SK-N-SH (cell line): ENCODE data around the gene NOX4. TPM values are rescaled to one million over a fixed set of nuclear protein-coding genes. Genes with fewer than 3 reads are reported as not detected.

Source experiments
- CTCF ChIA-PET: fragments of 300-600, 350-600 bp; formaldehyde crosslinking; extraction: SDS; loops from one replicate; lab custom pipeline; 2021; lab: Yijun Ruan, JAX
- POLR2A ChIA-PET: fragments of 350-600 bp; sonication (Branson Sonifier 250); formaldehyde crosslinking; extraction: SDS; loops from one replicate; lab custom pipeline; 2020; ENCODE audit warnings: antibody characterized with exemption, inconsistent platforms; lab: Yijun Ruan, JAX
- DNase-seq: peaks from one replicate; pipeline ENCODE4 v3.0.0; 2012
- H2AFZ ChIP-seq: fragments of 200-600 bp; sonication (generic); 2 replicates; pipeline ENCODE4 v1.8.1; 2016; ENCODE audit warnings: antibody characterized with exemption, mild to moderate bottlenecking, low read depth
- H3F3A ChIP-seq: fragments of 200-600 bp; sonication (generic); replicated peaks from 2 replicates; pipeline ENCODE3; 2016; ENCODE audit warnings: antibody characterized with exemption, mild to moderate bottlenecking; ENCODE audit not compliant: insufficient read depth
- H3K27ac ChIP-seq, 2 experiments: fragments of 200-500 bp in 1 of 2; fragments of 200-600 bp in 1 of 2; sonication (Bioruptor generic) in 1 of 2; sonication (generic), shearing (Covaris generic) in 1 of 2; 2 replicates each; pipeline versions ENCODE4 v1.5.1 to v1.6.1; 2014 to 2016; ENCODE audit warnings: low read depth in 2 of 2, inconsistent platforms in 1 of 2, low read length in 1 of 2, mild to moderate bottlenecking in 1 of 2, mixed read lengths in 1 of 2
- H3K27me3 ChIP-seq: fragments of 200-600 bp; sonication (generic), shearing (Covaris generic); 2 replicates; pipeline ENCODE4 v1.6.1; 2016; ENCODE audit warnings: mixed run types; ENCODE audit not compliant: insufficient read depth
- H3K36me3 ChIP-seq, 2 experiments: fragments of 200-500 bp in 1 of 2; fragments of 200-600 bp in 1 of 2; sonication (Bioruptor generic) in 1 of 2; sonication (generic) in 1 of 2; replicated peaks in 1 of 2; 2 replicates each; pipeline versions ENCODE3 to v1.5.1; 2014 to 2016; ENCODE audit warnings: low read length in 1 of 2, mild to moderate bottlenecking in 1 of 2; ENCODE audit not compliant: insufficient read depth in 2 of 2, control insufficient read depth in 1 of 2
- H3K4me1 ChIP-seq, 2 experiments: fragments of 200-500 bp in 1 of 2; fragments of 200-600 bp in 1 of 2; sonication (Bioruptor generic) in 1 of 2; sonication (generic), shearing (Covaris generic) in 1 of 2; 2 replicates each; pipeline versions ENCODE4 v1.5.1 to v1.6.1; 2014 to 2016; ENCODE audit warnings: low read depth in 1 of 2, low read length in 1 of 2, mixed run types in 1 of 2; ENCODE audit not compliant: insufficient read depth in 2 of 2, control insufficient read depth in 1 of 2
- H3K4me2 ChIP-seq: fragments of 200-600 bp; sonication (generic), shearing (Covaris generic); 2 replicates; pipeline ENCODE4 v1.6.1; 2017; ENCODE audit warnings: mixed run types
- H3K4me3 ChIP-seq, 2 experiments: fragments of 200-500 bp in 1 of 2; fragments of 200-600 bp in 1 of 2; sonication (Bioruptor generic) in 1 of 2; sonication (generic), shearing (Covaris generic) in 1 of 2; 2 replicates each; pipeline versions ENCODE4 v1.5.1 to v1.8.1; 2014 to 2016; ENCODE audit warnings: low read depth in 2 of 2, inconsistent platforms in 1 of 2, low read length in 1 of 2, mild to moderate bottlenecking in 1 of 2, mixed read lengths in 1 of 2, moderate library complexity in 1 of 2
- H3K79me2 ChIP-seq: fragments of 200-600 bp; sonication (generic); 2 replicates; pipeline ENCODE4 v1.8.1; 2017; ENCODE audit warnings: mild to moderate bottlenecking; ENCODE audit not compliant: insufficient read depth
- H3K9ac ChIP-seq: fragments of 200-600 bp; sonication (generic); 2 replicates; pipeline ENCODE4 v1.6.1; 2017; ENCODE audit warnings: mixed run types
- H3K9me2 ChIP-seq: fragments of 200-600 bp; sonication (generic); 2 replicates; pipeline ENCODE4 v1.6.1; 2017; ENCODE audit warnings: mixed run types
- H3K9me3 ChIP-seq: fragments of 200-600 bp; sonication (generic); 2 replicates; pipeline ENCODE4 v1.6.1; 2017; ENCODE audit warnings: mixed run types, mild to moderate bottlenecking, moderate library complexity
- H4K20me1 ChIP-seq: fragments of 200-600 bp; sonication (generic); 2 replicates; pipeline ENCODE4 v1.6.1; 2017; ENCODE audit warnings: mild to moderate bottlenecking, mixed run types; ENCODE audit not compliant: insufficient read depth
- EP300 ChIP-seq, 2 experiments: IDR thresholded peaks; 2 replicates each; pipeline versions ENCODE4 v1.4.0 to v1.6.1; 2012; ENCODE audit warnings: borderline replicate concordance in 1 of 2, low read depth in 1 of 2, low read length in 1 of 2
- EZH2phosphoT487 ChIP-seq: fragments of 200-600 bp; sonication (generic); IDR thresholded peaks from 2 replicates; pipeline ENCODE4 v1.6.1; 2017; ENCODE audit warnings: low read depth, mixed run types, mild to moderate bottlenecking, antibody characterized with exemption, moderate library complexity, borderline replicate concordance
- FOSL2 ChIP-seq: IDR thresholded peaks from 2 replicates; pipeline ENCODE4 v1.4.0; 2012; ENCODE audit warnings: low read depth, mild to moderate bottlenecking, moderate library complexity, borderline replicate concordance
- FOXJ3 ChIP-seq: sonication (generic); formaldehyde crosslinking; IDR thresholded peaks from 2 replicates; pipeline ENCODE4 v1.5.1; 2020; ENCODE audit warnings: mild to moderate bottlenecking, missing genetic modification reagents
- MAX ChIP-seq: IDR thresholded peaks from 2 replicates; pipeline ENCODE4 v1.4.0; 2012; ENCODE audit warnings: low read depth
- MEF2A ChIP-seq: IDR thresholded peaks from 2 replicates; pipeline ENCODE4 v1.4.0; 2012; ENCODE audit warnings: low read depth, borderline replicate concordance
- MXI1 ChIP-seq: IDR thresholded peaks from 2 replicates; pipeline ENCODE4 v1.6.1; 2012; ENCODE audit warnings: mild to moderate bottlenecking, low read depth, low read length, improper control_type of control experiment
- NRF1 ChIP-seq: IDR thresholded peaks from 2 replicates; pipeline ENCODE4 v1.6.1; 2012; ENCODE audit warnings: low read depth, mild to moderate bottlenecking, low read length
- POLR2AphosphoS5 ChIP-seq: IDR thresholded peaks from 2 replicates; pipeline ENCODE4 v1.6.1; 2012; ENCODE audit warnings: low read depth, low read length
- RAD21 ChIP-seq: IDR thresholded peaks from 2 replicates; pipeline ENCODE4 v1.6.1; 2012; ENCODE audit warnings: mild to moderate bottlenecking, low read length
- SIN3A ChIP-seq: IDR thresholded peaks from 2 replicates; pipeline ENCODE4 v1.6.1; 2012; ENCODE audit warnings: low read depth, mild to moderate bottlenecking, low read length, moderate library complexity, borderline replicate concordance
- TAF1 ChIP-seq: IDR thresholded peaks from 2 replicates; pipeline ENCODE4 v1.6.1; 2012; ENCODE audit warnings: low read depth, mild to moderate bottlenecking, low read length, moderate library complexity, borderline replicate concordance
- TEAD4 ChIP-seq: IDR thresholded peaks from 2 replicates; pipeline ENCODE4 v1.4.0; 2012; ENCODE audit warnings: mild to moderate bottlenecking, borderline replicate concordance; ENCODE audit not compliant: insufficient read depth
- WGBS: methylation state at CpG from one replicate; pipeline ENCODE4 v1.1.6; 2017; ENCODE audit warnings: low lambda C conversion rate; 5-methylcytosine and 5-hydroxymethylcytosine counted together
- polyA plus RNA-seq, 3 experiments: library from polyadenylated mRNA; depleted of rRNA; stranded (reverse); fragments of >200 nt; gene quantifications; 2 replicates each; pipeline ENCODE4 v1.2.3, GENCODE V29; 2012
- TF ChIP-seq, protein P1 (sequence below): IDR thresholded peaks from 2 replicates; pipeline ENCODE4 v1.4.0; 2012; ENCODE audit warnings: low read depth, borderline replicate concordance
- TF ChIP-seq, protein P2 (sequence below): IDR thresholded peaks from 2 replicates; pipeline ENCODE4 v1.6.1; 2012; ENCODE audit warnings: mild to moderate bottlenecking, low read depth, low read length, moderate library complexity
- TF ChIP-seq, protein P3 (sequence below): IDR thresholded peaks from 2 replicates; pipeline ENCODE4 v1.4.0; 2012; ENCODE audit warnings: low read depth, borderline replicate concordance

Gene NOX4
- polyA plus RNA-seq, 1 of the 3 experiments (the other 2 are of a cell fraction) = 2.2 TPM

DNA sequence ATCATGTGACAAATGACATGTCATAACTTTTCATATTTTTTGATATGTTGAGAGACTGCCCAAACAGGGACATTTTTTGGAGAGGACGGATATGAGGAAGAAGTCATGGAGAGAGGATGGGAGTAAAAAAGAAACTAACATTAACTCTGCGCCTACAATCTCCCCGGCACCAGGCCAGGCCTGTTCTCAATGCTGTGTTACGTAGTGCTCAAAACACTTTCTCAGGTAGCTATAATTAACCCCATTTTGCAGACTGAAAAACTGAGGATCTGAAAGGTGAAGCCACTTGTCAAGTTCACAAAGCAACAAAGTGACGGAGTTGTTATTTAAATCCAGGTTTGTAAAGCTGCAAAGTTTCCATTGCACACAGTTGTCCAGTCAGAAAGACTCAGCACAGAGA lies 17.4 kb upstream of the NOX4 start:
- H3K4me2 ChIP-seq = no peak overlapping the region
- H4K20me1 ChIP-seq = no peaks in the 10 kb centered on the region
- 78% methylated on average over 5 of the region's 5 CpGs for WGBS
- no peaks in the 10 kb centered on the region; the same call in 1 of the 2 replicates for H3K9me3 ChIP-seq
- no peak overlapping the region for H3K27ac ChIP-seq
- no peak overlapping the region for H3K4me3 ChIP-seq
- H3K4me1 ChIP-seq = no peaks in the 10 kb centered on the region
- no peaks in the 10 kb centered on the region for H3K27me3 ChIP-seq
- no peak for TF ChIP-seq EP300 (IDR thresholded peaks at IDR 0.05; ENCODE audit: borderline replicate concordance in 1 of 2, low read depth in 1 of 2, low read length in 1 of 2)
- TF ChIP-seq, protein P1, sequence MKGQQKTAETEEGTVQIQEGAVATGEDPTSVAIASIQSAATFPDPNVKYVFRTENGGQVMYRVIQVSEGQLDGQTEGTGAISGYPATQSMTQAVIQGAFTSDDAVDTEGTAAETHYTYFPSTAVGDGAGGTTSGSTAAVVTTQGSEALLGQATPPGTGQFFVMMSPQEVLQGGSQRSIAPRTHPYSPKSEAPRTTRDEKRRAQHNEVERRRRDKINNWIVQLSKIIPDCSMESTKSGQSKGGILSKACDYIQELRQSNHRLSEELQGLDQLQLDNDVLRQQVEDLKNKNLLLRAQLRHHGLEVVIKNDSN = no peak
- TF ChIP-seq, protein P2, sequence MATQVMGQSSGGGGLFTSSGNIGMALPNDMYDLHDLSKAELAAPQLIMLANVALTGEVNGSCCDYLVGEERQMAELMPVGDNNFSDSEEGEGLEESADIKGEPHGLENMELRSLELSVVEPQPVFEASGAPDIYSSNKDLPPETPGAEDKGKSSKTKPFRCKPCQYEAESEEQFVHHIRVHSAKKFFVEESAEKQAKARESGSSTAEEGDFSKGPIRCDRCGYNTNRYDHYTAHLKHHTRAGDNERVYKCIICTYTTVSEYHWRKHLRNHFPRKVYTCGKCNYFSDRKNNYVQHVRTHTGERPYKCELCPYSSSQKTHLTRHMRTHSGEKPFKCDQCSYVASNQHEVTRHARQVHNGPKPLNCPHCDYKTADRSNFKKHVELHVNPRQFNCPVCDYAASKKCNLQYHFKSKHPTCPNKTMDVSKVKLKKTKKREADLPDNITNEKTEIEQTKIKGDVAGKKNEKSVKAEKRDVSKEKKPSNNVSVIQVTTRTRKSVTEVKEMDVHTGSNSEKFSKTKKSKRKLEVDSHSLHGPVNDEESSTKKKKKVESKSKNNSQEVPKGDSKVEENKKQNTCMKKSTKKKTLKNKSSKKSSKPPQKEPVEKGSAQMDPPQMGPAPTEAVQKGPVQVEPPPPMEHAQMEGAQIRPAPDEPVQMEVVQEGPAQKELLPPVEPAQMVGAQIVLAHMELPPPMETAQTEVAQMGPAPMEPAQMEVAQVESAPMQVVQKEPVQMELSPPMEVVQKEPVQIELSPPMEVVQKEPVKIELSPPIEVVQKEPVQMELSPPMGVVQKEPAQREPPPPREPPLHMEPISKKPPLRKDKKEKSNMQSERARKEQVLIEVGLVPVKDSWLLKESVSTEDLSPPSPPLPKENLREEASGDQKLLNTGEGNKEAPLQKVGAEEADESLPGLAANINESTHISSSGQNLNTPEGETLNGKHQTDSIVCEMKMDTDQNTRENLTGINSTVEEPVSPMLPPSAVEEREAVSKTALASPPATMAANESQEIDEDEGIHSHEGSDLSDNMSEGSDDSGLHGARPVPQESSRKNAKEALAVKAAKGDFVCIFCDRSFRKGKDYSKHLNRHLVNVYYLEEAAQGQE = no peak
- no peak for TF ChIP-seq RAD21
- TF ChIP-seq, protein P3, sequence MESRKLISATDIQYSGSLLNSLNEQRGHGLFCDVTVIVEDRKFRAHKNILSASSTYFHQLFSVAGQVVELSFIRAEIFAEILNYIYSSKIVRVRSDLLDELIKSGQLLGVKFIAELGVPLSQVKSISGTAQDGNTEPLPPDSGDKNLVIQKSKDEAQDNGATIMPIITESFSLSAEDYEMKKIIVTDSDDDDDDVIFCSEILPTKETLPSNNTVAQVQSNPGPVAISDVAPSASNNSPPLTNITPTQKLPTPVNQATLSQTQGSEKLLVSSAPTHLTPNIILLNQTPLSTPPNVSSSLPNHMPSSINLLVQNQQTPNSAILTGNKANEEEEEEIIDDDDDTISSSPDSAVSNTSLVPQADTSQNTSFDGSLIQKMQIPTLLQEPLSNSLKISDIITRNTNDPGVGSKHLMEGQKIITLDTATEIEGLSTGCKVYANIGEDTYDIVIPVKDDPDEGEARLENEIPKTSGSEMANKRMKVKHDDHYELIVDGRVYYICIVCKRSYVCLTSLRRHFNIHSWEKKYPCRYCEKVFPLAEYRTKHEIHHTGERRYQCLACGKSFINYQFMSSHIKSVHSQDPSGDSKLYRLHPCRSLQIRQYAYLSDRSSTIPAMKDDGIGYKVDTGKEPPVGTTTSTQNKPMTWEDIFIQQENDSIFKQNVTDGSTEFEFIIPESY = no peak
- TF ChIP-seq SIN3A = no peak
- no peak for TF ChIP-seq MAX
- DNase-seq = no peak
- no peak overlapping the region for H2AFZ ChIP-seq
- POLR2A ChIA-PET = no interaction called here
- no peaks in the 10 kb centered on the region for H3F3A ChIP-seq
- CTCF ChIA-PET = no interaction called here
- no peaks in the 10 kb centered on the region for H3K79me2 ChIP-seq
- H3K36me3 ChIP-seq = no peaks in the 10 kb centered on the region
- H3K9ac ChIP-seq = no peak overlapping the region
- H3K9me2 ChIP-seq = no peaks in the 10 kb centered on the region

DNA sequence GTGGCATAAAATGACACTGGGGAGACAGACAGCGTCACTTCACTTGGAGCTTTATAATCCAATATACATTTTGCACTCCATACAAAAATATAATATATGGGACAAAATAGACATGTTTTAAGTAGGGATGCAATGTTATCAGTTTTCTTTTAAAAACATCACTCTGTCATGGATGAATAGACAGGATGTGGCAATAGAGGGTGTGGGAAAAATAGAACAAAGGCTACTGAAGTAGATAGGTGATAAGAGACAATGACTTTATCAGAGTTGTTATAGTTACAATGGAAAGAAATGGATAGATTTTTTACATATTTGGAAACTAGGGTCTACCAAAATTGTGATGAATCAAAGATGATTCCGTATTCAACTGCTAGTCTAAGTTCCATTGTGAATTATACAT lies 13.1 kb upstream of the NOX4 start:
- ChIA-PET CTCF (no interaction called here), POLR2A (no interaction called here)
- Histone ChIP-seq H3K27me3 (no peaks in the 10 kb centered on the region), H3K9me2 (no peaks in the 10 kb centered on the region), H4K20me1 (no peaks in the 10 kb centered on the region), H3F3A (no peaks in the 10 kb centered on the region), H3K9me3 (no peaks in the 10 kb centered on the region), H3K9ac (no peak overlapping the region), H3K4me1 (no peaks in the 10 kb centered on the region; a peak in 1 of 4 replicates), H3K4me2 (no peak overlapping the region), H3K4me3 (no peak overlapping the region), H2AFZ (no peak overlapping the region), H3K36me3 (no peaks in the 10 kb centered on the region), H3K27ac (no peak overlapping the region), H3K79me2 (no peaks in the 10 kb centered on the region)
- 71% methylated on average over 2 of the region's 2 CpGs for WGBS
- no peak for DNase-seq
- TF ChIP-seq POLR2AphosphoS5 (no peak), NRF1 (no peak), EZH2phosphoT487 (no peak), TEAD4 (no peak), FOXJ3 (CRISPR knock-in tag) (no peak), FOSL2 (no peak), MXI1 (no peak), RAD21 (no peak), TAF1 (no peak), MEF2A (no peak)
- TF ChIP-seq, protein P2 = no peak
